GM18868 (cell line): Measurements from ENCODE around the gene CCDC171.

Experiments
- ATAC-seq: cut with Tn5 transposase; IDR thresholded peaks from one replicate; pipeline ENCODE4 v1.9.1; 2021; ENCODE audit warnings: mild to moderate bottlenecking, moderate library complexity; ENCODE audit not compliant: unreplicated experiment

Gene CCDC171

GRCh38 chr9:15975101-15975778 is 422.4 kb downstream of the CCDC171 start:
- no peak for ATAC-seq

- ATAC-seq: no peak
These were observed 424.6 kb downstream of the CCDC171 start for GRCh38 chr9:15977438-15977837.

GRCh38 chr9:15982182-15982581 is 429.3 kb downstream of the CCDC171 start:
- ATAC-seq: no peak

GRCh38 chr9:15999422-16000339 is 446.8 kb downstream of the CCDC171 start:
- ATAC-seq: no peak

DNA sequence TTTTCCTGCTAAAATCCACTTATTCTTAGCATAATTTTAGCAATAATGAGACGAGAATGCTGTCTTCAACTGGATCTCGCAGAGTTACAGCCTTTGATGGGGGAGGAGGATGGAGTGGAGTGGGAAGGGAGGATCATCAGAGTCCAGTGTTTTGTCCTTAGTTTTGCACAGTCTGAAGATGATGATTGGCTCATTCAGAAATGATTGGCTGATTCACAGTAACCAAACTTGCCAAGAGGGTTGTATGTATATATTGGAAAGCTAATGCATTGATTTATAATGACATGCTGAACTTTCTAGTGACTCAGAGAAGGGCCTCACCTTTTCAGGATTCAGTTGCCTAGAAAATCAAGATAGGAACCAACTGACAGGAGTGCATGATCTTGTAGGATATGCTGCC is 448.0 kb downstream of the CCDC171 start:
- no peak for ATAC-seq

DNA sequence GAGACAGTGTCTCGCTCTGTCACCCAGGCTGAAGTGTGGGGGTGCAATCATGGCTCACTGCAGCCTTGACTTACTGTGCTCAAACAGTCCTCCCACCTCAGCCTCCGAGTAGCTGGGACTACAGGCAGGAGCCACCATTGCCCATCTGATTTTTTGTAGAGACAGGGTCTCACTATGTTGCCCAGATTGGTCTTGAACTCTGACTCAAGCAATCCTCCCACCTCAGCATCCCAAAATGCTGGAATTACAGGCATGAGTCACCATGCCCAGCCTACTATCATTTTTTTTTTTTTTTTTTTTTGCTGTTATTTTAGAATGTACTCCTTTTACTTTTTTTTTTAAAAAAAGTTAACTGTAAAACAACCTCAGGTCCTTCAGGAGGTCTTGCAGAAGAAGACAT is 449.0 kb downstream of the CCDC171 start:
- ATAC-seq: no peak

DNA sequence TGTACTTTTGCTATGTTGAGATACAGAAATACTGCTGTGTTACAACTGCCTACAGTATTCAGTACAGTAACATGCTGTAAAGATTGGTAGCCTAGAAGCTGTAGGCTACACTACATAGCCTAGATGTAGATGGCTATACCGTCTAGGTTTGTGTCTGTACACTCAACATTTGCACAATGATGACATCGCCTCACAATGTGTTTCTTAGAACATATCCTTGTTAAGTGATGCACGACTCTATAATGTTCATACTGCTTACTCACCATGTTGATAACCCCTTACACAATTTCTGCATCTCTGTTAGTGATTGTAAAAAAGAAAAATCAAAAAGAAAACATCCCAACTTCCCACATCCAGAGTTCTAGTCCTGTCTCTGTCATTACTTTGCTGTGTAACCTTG is 450.0 kb downstream of the CCDC171 start:
- no peak for ATAC-seq

DNA sequence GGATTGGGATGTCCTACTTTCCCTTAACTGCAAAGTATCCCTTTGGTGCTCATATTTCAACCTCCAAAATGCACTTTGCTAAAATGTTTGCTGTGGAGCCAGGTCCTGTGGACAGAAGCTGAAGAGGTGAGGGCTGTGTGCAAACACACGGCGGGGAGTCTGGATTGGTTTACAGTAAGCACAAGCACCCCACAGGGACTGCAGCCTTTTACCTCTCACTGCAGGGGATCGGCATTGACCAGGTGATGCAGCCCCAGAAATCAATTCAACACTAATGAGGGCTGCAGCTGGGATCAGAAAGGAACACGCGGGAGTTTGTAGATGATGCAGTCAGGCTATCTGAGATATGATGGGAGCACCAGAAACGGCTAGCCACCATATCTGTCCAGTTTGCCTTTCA is 450.9 kb downstream of the CCDC171 start:
- no peak for ATAC-seq

GRCh38 chr9:16004613-16005012 is 451.8 kb downstream of the CCDC171 start:
- ATAC-seq: no peak

DNA sequence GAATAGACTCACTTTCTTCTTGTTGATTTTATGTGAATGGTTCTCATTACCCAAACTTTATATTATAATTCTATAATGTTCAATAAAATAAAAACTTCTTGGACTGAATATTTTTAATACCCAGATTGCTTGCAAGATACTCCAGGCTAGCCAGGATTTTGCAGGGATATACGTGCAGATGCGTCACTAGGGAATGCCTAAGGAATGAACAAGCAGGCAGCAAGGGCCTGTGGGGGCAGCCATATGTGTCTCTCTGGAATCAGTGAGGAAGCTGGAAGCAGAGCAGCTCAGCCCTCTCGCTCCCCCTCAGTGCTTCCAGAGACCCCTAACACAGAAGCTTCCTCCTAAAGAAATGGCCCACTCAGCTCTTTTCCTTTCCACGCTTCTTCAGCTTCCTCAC is 457.4 kb downstream of the CCDC171 start:
- no peak for ATAC-seq

DNA sequence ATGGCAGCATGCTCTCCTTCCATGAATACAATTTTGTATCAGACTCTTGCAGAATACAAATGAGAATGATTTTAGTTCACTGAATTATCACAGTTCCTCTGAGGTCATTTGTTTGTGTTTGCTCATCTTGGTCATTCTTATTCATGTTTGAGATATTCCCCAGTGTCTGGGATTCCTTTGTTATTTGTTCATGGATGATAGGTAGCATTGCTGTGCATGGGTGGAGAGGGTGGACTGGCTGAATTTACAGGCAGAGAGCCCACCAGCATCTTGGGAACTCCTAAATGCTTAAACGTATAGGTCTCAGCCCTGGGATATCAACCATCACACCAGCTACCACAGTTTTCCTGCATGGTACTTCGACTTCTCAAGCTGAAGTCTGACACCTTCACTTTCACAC is 459.8 kb downstream of the CCDC171 start:
- no peak for ATAC-seq

- no peak for ATAC-seq
These were observed 460.5 kb downstream of the CCDC171 start for GRCh38 chr9:16013366-16013765.

- no peak for ATAC-seq
These were observed 461.0 kb downstream of the CCDC171 start for GRCh38 chr9:16013826-16014225.

- ATAC-seq: no peak
These were observed 469.4 kb downstream of the CCDC171 start for GRCh38 chr9:16022228-16022627.

DNA sequence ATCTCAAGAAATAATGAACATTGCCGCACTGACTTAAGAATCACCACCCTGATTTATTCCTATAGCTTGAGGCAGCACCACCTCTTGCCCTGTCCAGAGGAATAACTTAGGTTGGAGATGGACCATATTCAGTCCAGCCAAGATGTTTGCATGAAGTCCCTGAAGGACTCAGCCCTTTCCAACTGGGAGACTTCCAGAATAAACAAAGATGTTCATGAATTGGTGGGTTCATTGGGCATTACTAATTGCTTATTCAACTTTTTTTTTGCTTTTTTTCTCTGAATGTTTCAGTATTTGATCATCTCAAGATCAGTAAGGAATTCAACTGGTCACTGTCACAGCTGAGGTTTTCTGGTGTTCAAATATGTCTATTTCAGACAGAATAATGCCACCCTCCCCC is 470.6 kb downstream of the CCDC171 start:
- ATAC-seq: no peak
